M059J (cell line): ENCODE results near the gene ADGRL3. TPM values are rescaled to one million over a fixed set of nuclear protein-coding genes. Genes with fewer than 3 reads are reported as not detected.
"Not testable (repeated sequence)": the region's sequence is repeated elsewhere in the genome, so short reads cannot be mapped to it uniquely, and the experiment has no call there.

Experiments used
- DNase-seq: peaks from one replicate; pipeline ENCODE4 v3.0.0-alpha.2; 2012; ENCODE audit warnings: low read depth
- total RNA-seq: library from RNA; depleted of rRNA; stranded (reverse); fragments of >200 nt; shearing (Covaris generic); gene quantifications from 2 replicates; pipeline ENCODE4 v1.2.3, GENCODE V29; 2014

The ADGRL3 gene
- total RNA-seq, 1 experiment from 2014 or later, result not detected

DNA sequence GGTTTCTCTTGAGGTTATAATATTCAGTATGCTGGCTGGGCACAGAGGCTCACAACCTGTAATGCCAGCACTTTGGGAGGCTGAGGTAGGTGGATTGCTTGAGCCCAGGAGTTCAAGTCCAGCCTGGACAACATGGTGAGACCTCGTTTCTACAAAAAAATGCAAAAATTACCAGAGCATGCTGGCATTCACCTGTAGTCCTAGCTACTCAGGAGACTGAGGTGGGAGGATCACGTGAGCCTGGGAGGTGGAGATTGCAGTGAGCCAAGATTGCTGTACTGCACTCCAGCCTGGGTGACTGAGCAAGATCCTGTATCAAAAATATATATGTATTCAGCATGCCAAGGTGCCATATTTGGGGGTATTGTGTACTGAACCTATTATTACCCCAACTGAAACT is 552.5 kb downstream of the ADGRL3 start:
- no peak for DNase-seq

DNA sequence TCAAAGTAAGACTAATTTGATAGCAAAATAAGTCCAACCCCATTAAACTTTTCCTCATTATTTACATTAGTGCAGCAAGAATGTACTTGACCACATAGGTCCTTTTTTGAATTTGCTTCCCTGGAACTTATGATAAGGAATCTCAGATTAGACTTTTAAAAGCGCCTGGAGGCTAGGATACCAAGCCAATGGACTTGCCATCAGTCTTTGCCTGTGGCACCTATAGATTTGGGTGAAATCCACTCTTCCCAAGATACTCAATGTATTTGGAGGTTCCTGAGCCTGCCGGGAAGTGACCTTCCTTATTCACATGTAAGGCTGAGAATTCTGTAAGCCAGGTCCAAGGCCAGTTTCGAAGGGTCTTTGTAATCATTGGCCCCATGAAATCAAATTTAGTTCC is 553.6 kb downstream of the ADGRL3 start:
- no peak for DNase-seq

DNA sequence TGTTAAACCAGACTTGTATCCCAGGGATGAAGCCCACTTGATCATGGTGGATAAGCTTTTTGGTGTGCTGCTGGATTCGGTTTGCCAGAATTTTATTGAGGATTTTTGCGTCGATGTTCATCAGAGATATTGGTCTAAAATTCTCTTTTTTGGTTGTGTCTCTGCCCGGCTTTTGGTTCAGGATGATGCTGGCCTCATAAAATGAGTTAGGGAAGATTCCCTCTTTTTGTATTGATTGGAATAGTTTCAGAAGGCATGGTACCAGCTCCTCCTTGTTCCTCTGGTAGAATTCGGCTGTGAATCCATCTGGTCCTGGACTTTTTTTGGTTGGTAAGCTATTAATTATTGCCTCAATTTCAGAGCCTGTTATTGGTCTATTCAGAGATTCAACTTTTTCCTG is 556.8 kb downstream of the ADGRL3 start:
- DNase-seq, result not testable (repeated sequence)

GRCh38 chr4:61757983-61758382 is 557.9 kb downstream of the ADGRL3 start:
- DNase-seq, result not testable (repeated sequence)

- not testable (repeated sequence) for DNase-seq
Observed at GRCh38 chr4:61758596-61758995, 558.5 kb downstream of the ADGRL3 start.

DNA sequence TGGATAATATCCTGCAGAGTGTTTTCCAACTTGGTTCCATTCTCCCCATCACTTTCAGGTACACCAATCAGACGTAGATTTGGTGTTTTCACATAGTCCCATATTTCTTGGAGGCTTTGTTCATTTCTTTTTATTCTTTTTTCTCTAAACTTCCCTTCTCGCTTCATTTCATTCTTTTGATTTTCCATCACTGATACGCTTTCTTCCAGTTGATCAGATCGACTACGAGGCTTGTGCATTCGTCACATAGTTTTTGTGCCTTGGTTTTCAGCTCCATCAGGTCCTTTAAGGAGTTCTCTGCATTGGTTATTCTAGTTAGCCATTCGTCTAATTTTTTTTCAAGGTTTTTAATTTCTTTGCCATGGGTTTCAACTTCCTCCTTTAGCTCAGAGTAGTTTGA is 559.1 kb downstream of the ADGRL3 start:
- DNase-seq, result not testable (repeated sequence)

- DNase-seq, result not testable (repeated sequence)
Observed at GRCh38 chr4:61759885-61760284, 559.8 kb downstream of the ADGRL3 start.

DNA sequence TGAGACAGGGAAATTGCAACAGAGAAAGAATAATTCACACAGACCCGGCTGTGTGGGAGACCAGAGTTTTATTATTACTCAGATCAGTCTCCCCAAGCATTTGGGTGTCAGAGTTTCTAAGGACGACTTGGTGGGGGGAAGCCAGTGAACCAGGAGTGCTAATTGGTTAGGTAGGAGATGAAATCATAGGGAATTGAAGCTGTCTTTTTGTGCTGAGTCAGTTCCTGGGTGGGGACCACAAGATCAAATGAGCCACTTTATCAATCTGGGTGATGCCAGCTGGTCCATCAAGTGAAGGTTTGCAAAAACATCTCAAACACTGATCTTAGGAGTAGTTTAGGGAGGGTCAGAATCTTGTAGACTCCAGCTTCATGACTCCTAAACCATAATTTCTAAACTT is 560.7 kb downstream of the ADGRL3 start:
- DNase-seq, result no peak

GRCh38 chr4:61762722-61763627 is 562.8 kb downstream of the ADGRL3 start:
- DNase-seq, result no peak

DNA sequence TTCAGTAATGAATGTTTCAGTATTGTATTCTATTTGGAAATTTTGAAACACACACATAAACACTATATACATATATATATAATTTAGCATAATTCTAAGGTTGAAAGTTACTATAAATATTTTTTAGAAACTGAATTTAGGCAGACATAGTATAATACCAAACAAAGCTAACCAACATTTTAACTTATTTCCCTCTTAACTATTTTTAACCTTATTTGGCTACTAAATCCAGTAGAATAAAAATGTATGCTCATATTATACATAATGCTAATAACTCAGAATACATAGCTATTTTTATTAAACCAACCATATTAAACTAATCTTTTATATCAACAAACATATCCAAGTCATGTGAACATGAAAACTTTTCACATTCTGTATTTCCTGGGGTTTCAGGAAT is 563.6 kb downstream of the ADGRL3 start:
- no peak for DNase-seq

- not testable (repeated sequence) for DNase-seq
Observed at GRCh38 chr4:61764090-61764489, 564.0 kb downstream of the ADGRL3 start.

DNA sequence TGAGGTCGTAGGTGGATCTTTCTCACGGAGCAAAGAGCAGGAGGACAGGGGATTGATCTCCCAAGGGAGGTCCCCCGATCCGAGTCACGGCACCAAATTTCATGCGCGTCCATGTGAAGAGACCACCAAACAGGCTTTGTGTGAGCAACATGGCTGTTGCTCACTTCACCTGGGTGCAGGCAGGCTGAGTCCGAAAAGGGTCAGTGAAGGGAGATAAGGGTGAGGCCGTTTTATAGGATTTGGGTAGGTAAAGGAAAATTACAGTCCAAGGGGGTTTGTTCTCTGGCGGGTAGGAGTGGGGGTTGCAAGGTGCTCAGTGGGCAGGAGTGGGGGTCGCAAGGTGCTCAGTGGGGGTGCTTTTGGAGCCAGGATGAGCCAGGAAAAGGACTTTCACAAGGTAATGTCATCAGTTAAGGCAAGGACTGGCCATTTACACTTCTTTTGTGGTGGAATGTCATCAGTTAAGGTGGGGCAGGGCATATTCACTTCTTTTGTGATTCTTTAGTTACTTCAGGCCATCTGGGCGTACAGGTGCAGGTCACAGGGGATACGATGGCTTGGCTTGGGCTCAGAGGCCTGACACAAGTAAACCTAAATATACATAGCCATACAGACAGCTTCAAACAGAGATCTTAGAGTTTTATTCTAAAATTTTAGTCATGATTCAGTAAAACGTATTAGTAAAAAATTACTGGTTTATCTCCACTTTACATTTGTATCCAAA is 569.5 kb downstream of the ADGRL3 start:
- not testable (repeated sequence) for DNase-seq

- no peak for DNase-seq
Observed at GRCh38 chr4:61770456-61770855, 570.3 kb downstream of the ADGRL3 start.

DNA sequence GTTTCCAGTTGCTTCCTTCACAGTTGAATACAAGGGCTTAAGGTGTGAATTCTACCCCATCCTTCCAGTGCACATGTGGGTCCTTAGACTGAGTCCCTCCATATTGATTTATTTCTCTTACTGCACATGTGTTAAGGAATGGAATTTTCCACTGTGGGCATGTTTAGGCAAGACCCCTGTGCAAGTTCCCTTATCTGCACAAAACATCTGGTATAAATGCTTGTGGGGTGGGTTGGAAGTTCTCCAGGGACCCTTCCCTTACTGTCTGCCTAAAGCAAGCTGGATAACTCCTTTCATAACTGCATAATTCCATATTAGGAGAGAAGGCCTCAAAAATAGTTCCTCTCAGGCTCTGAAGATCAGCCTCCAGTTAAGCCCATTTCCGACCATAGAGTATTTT is 570.9 kb downstream of the ADGRL3 start:
- DNase-seq, result no peak

DNA sequence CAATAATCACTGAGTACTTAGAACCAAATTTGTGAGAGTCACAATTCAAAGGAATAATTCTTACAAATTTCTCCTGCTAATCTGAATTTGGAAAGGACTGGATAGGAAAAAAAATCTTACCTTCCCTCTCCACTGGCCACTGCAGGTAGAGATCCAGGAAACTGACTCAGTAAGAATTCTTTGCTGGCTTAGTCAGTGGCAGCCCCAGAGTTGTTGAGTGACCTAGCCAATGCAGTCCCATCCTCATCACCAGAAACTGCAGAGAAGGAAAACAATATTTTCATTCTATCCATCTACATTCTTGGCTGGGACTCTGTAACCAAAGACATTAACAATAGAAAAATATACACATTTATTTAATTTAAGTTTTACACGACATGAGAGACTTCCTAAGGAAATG is 572.0 kb downstream of the ADGRL3 start:
- DNase-seq, result no peak

GRCh38 chr4:61773655-61774245 is 573.6 kb downstream of the ADGRL3 start:
- DNase-seq, result no peak

- DNase-seq, result no peak
Observed at GRCh38 chr4:61782133-61782532, 582.0 kb downstream of the ADGRL3 start.

- DNase-seq, result no peak
Observed at GRCh38 chr4:61783050-61783449, 582.9 kb downstream of the ADGRL3 start.

DNA sequence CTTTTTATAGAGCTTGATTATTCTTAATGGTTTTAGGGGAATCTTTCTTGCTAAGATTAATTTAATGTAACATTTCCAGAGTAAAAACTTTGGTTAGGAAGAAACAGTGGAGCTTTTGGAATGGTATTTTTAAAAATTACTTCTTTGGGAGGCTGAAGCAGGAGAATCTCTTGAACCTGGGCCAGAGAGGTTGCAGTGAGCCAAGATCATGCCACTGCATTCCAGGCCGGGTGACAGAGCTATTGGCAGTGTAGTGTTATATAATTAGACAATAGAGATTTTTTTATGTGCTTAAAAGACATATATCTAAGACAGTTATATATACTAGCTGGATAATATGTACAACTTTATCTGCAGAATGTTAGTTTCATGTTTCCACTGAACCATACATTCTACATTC is 585.6 kb downstream of the ADGRL3 start:
- DNase-seq, result no peak

DNA sequence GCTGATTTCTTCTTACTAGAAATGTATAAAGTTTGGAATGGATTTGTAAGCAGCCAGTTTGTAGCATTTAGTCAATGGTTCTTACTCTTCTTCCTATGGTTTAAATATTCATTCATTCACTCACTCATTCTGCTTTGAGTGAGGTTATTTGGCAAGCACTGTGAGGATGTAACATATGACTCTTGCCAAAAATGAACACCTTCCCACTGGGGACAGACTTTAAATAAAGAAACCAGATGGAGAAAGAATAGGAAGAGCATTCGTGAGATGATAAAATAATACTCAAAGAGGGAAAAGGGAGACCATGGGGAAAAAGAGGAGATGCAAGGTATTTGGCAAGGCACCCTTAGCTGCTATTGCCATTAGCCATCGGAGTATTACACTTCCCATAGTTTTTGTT is 586.1 kb downstream of the ADGRL3 start:
- no peak for DNase-seq

DNA sequence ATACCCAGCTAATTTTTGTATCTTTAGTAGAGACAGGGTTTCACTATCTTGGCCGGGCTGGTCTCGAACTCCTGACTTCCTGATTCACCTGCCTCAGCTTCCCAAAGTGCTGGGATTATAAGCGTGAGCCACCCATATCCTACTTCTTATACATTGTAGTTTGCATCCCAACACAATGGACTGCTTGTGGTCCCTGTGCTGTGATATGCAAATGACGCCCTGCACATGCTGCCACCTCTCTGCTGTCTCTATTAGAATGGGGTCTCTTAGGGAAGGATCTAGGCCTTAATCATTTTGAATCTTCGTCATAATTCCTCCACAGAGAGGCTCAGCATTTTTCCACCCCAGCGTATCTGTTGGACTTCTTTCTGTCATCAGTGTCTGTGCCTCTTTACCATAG is 595.9 kb downstream of the ADGRL3 start:
- DNase-seq, result no peak

DNA sequence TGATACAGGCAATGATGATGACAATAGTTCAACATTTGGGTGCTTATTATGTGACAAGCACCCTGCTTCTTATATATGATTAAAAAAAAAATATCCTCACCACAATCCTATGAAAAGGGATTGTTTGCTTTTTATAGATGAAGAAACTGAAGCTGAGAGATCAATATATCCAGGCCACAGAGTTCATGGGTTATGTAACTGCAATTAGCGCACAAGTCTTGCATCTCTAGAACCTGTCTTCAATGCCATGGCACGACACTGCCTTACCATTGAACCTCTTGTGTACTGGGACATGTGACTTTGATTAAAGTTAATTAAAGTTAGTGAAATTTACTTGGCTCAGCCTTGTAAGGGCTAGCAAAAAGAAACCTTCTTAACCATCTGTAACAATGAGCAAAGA is 599.7 kb downstream of the ADGRL3 start:
- no peak for DNase-seq

DNA sequence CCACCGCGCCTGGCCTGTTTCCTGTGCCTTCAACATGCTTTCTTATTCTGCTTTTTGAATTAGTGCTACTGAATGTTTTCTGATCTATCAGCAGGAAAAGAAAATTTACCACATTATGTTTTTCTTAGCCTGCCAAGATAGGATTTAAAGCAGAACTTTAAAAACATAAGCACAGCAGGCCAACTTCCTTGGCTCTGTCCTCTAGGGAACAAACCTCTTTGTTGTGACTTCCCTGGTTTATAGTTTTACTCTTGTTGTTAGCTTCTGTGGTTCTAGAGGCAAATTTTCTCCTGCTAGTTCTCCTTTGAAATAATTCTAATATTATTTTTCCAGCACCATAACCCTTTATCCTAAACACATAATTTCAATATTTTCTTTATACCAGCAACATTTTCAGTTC is 605.1 kb downstream of the ADGRL3 start:
- no peak for DNase-seq
